ENCODE results near the gene NBPF20.
A peak's percentile ranks its signal among the peaks of the same experiment; 100 is the strongest.
"Not testable (repeated sequence)": the region's sequence is repeated elsewhere in the genome, so short reads cannot be mapped to it uniquely, and the experiment has no call there.

Gene NBPF20

DNA sequence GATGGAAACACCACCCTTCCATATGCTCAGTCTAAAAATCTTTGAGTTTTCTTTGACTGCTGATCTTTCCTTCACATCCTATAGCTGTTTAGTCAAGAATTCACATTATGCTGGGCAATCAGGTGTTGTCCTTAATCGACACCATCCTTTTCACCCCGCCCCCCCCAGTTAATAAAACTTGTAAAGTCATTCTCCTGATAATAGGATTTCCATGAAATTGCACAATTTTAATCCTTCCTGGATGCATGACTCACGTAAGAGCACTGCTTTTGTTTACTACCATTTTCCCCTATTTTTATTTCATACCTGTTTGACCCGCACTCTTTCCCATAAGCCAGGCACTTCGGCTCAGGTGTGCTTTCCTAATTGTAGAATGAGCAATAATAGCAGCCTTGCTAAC lies 16.9 kb upstream of the NBPF20 start:
- not testable (repeated sequence) for H3K4me1 Mint-ChIP-seq

DNA sequence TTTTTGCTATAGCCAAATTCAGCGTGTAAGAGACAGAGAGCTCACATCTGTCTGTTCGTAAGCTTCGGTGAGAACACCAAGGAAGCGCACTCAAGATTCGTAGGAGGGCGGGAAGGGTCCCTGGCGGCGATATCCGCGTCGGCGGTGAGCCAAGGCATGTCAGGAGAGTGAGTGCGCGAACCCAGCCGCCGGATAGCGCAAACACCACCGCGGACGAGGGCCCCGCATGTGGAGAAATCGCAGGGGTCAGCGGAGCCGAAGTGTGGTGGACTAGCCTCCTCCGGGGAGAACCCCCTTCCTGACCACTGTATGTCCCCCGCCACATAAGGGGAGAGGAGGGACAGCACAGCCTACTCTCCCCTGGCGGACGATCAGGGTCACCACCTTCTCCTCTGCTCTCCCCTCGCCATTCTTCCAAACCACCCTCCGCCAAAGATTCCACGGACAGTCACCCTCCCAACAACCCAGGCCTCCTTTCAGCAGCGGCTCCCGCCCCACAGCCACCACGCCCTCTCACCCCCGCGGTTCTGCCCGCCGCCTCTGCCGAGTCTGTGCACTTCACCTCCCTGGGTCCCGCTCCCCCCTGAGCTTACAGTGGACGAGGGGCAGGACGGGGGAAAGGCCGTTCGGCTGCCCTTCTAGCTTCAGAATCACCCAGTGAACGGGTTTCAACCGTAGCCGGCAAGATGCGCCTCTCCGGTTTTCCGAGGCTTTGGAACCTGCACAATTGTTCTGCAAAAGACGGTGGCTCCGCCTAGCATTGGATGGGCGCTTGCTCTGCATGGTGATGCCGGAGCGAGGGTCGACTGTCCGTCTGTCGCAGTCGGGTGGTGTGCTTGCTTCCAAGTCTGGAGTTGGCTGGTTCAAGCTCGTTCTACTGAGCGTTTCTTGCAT lies 6.2 kb upstream of the NBPF20 start:
- Mint-ChIP-seq H3K9me3 (peaks cover 17% of the 10 kb centered on the region), H3K36me3 (peaks cover 12% of the 10 kb centered on the region), H3K4me1 (peaks cover 13% of the 10 kb centered on the region), H3K27me3 (peaks cover 32% of the 10 kb centered on the region), H3K4me3 (peak overlapping the region; percentile 71)
- not testable (repeated sequence) for H3K27ac Mint-ChIP-seq

More for the DNA sequence above, 16.9 kb upstream of the NBPF20 start:
- H3K4me3 Mint-ChIP-seq, H3K27ac Mint-ChIP-seq, H3K27me3 Mint-ChIP-seq, H3K36me3 Mint-ChIP-seq, H3K9me3 Mint-ChIP-seq: not testable (repeated sequence)

DNA sequence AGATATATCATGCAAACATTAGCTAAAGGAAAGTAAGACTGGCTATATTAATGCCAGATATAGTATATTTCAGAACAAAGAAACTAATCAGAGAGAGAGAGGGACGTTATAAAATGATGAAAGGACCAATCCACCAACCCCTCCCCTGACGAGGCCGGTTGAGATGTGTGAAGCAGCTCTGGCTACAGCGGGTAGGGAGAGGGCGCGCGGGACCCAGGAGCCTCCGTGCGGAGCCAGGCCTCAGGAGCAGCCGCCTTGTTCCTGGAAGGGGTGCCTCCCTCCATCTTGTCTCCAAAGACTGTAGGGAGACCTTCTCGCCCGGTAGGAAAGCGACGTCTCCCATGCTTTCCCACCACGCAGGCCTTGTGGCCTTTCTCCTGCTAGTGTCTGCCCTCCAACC lies 5.4 kb upstream of the NBPF20 start:
- H3K4me1 Mint-ChIP-seq, result peaks cover 13% of the 10 kb centered on the region
- H3K4me3 Mint-ChIP-seq, result peak overlapping the region; percentile 23
- peaks cover 17% of the 10 kb centered on the region for H3K9me3 Mint-ChIP-seq
- H3K27ac Mint-ChIP-seq, result not testable (repeated sequence)
- peaks cover 12% of the 10 kb centered on the region for H3K36me3 Mint-ChIP-seq
- H3K27me3 Mint-ChIP-seq, result peaks cover 31% of the 10 kb centered on the region

GRCh38 chr1:145429329-145429728 lies 3.9 kb upstream of the NBPF20 start:
- peaks cover 14% of the 10 kb centered on the region for H3K36me3 Mint-ChIP-seq
- not testable (repeated sequence) for H3K27ac Mint-ChIP-seq, H3K4me3 Mint-ChIP-seq
- H3K27me3 Mint-ChIP-seq, result peaks cover 32% of the 10 kb centered on the region
- H3K9me3 Mint-ChIP-seq, result peaks cover 17% of the 10 kb centered on the region
- H3K4me1 Mint-ChIP-seq, result peaks cover 22% of the 10 kb centered on the region

- Mint-ChIP-seq H3K27ac (peak overlapping the region; percentile 94), H3K4me1 (peaks cover 10% of the 10 kb centered on the region), H3K4me3 (peak overlapping the region; percentile 98), H3K27me3 (peaks cover 20% of the 10 kb centered on the region)
- H3K9me3 Mint-ChIP-seq, H3K36me3 Mint-ChIP-seq: not testable (repeated sequence)
Observed at GRCh38 chr1:145424612-145425435, 579 bp downstream of the NBPF20 start.

GRCh38 chr1:145415149-145415548 lies 10.3 kb downstream of the NBPF20 start:
- H3K27ac Mint-ChIP-seq, H3K9me3 Mint-ChIP-seq, H3K27me3 Mint-ChIP-seq, H3K4me3 Mint-ChIP-seq, H3K36me3 Mint-ChIP-seq, H3K4me1 Mint-ChIP-seq: not testable (repeated sequence)

DNA sequence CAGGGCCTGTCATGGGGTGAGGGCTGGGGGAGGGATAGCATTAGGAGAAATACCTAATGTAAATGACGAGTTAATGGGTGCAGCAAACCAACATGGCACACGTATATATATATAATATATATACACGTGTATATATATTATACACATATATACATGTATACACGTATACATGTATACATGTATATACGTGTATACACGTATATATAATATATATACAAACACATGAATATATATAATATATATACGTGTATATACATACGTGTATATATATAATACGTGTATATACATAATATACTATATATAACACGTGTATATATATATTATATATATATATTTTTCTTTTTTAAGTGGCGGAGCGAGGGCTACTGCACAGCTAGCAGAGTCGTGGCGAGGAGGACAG lies 18.1 kb downstream of the NBPF20 start:
- not testable (repeated sequence) for H3K36me3 Mint-ChIP-seq, H3K4me1 Mint-ChIP-seq, H3K9me3 Mint-ChIP-seq, H3K27ac Mint-ChIP-seq, H3K27me3 Mint-ChIP-seq, H3K4me3 Mint-ChIP-seq

DNA sequence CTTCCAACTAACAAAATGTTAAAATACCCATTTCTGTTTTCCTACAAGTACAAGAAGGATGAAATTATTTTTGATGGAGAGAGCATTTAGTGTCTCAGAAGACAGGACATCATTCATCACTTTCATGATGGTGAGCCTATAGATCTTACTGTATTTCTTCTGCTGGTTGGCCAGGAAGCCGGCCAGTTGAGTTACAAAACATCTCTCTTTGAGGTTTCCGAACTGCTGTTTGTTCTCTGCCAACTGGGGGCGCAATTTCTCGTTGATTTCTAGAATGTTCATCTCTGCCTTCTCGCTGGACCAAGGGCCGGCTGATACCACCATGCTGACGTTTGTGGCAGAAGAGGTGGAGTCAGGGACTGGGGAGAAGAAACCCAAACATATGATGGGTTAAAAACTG lies 20.5 kb downstream of the NBPF20 start:
- not testable (repeated sequence) for H3K4me3 Mint-ChIP-seq, H3K27ac Mint-ChIP-seq, H3K9me3 Mint-ChIP-seq, H3K36me3 Mint-ChIP-seq, H3K4me1 Mint-ChIP-seq, H3K27me3 Mint-ChIP-seq

DNA sequence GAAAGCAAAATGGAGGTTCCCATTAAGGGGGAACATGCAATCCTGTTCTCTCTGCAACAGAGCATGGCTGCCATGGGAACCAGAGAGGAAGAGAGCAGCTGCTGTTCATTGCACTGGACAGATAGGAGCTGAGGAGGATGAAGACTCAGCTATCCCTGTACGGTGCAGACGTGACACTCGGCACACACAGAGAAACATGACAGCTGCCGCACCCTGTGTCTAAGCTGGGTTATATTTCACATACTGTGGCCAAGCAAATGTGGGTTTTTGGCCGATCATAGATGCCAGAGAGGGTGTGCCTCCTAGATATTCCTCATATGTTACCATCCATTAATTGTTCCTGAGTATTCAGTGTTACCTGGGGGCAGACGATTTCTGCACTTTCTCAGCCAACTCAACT lies 24.7 kb downstream of the NBPF20 start:
- not testable (repeated sequence) for H3K27me3 Mint-ChIP-seq, H3K4me3 Mint-ChIP-seq, H3K4me1 Mint-ChIP-seq, H3K27ac Mint-ChIP-seq, H3K36me3 Mint-ChIP-seq, H3K9me3 Mint-ChIP-seq
